ENCODE measurements around the gene BCAS3.

- TF ChIP-seq CTCF (IDR thresholded peaks at IDR 0.05; ENCODE audit: low read depth, low read length, poor library complexity, severe bottlenecking), result no peak
- no peak for TF ChIP-seq EZH2phosphoT487 (IDR thresholded peaks at IDR 0.05; ENCODE audit: borderline replicate concordance, low read length)
Observed at GRCh38 chr17:61345825-61346666, 668.4 kb downstream of the BCAS3 start.

All from DOHH2 (cell line).